Measurements from ENCODE around the gene ARHGAP6. TPM values are rescaled to one million over a fixed set of nuclear protein-coding genes. Genes with fewer than 3 reads are reported as not detected.

The ARHGAP6 gene
- total RNA-seq, 1 experiment from 2014 or later = 0.10 TPM

DNA sequence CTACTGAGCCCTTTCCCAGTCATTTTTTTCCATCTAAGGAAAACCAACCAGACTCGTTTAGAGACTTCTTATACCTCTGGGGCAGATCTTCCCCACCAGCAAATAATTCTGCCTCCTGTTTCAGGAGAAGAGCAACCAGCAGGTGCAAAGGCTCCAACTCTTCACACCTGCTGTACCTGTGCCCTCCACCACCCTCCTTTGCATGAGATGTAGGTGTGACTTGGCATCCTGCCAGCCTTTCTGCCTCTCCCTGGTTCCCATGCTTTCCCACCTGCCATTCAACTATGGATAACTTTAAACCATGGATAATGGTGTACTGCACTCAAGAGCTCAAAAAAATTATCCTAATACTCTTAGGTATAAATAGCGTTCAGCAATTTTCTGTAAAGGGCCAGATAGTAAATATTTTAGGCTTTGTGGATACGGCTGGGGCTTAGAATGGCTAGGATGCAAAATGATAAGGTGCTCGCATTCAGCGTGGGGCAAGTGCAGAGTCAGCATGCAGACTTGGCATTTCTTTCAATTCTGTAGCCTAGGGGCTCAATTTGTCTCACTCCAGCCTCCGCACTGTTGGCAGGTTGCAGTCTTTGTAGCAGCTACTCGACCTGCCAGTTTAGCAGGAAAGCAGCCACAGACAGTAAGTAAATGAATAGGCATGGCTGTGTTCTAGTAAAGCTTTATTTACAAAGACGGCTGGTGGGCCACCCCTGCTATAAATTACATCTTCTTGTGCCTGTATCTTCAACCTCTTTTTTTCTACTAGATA is 474.8 kb downstream of the ARHGAP6 start:
- ChIA-PET CTCF (no interaction called here), POLR2A (no interaction called here), RAD21 (ENCODE audit: low non-redundant PET in 1 of 2, low total read pairs in 2 of 2, uncharacterized antibody in 2 of 2, unreplicated experiment in 2 of 2) (no interaction called here)
- H3K27ac ChIP-seq (ENCODE audit: low read depth, low read length) = no peak overlapping the region
- H3K79me2 ChIP-seq (ENCODE audit: insufficient read depth, low read length) = no peaks in the 10 kb centered on the region
- H3K9me3 ChIP-seq (ENCODE audit: control insufficient read depth in 1 of 2, insufficient read depth in 1 of 2, low read depth in 1 of 2, low read length in 2 of 2) = no peaks in the 10 kb centered on the region
- H3K27me3 ChIP-seq (ENCODE audit: insufficient read depth, low read length) = no peaks in the 10 kb centered on the region
- H3K4me1 ChIP-seq (ENCODE audit: control insufficient read depth in 1 of 2, insufficient read depth in 2 of 2, low read length in 2 of 2) = no peaks in the 10 kb centered on the region
- DNase-seq (ENCODE audit: low read depth, low spot score) (no peak), ATAC-seq (no peak)
- no peak overlapping the region for H3K4me2 ChIP-seq (ENCODE audit: low read length)
- H3K36me3 ChIP-seq (ENCODE audit: control insufficient read depth in 1 of 2, insufficient read depth in 2 of 2, low read length in 2 of 2) = no peaks in the 10 kb centered on the region
- no peak overlapping the region for H3K4me3 ChIP-seq (replicated peaks in 1 of 2; ENCODE audit: low read depth in 1 of 2, low read length in 2 of 2)
- intact Hi-C loops (cut with micrococcal nuclease) = no loop called here
- H4K20me1 ChIP-seq (ENCODE audit: insufficient read depth) = no peaks in the 10 kb centered on the region
- no peak overlapping the region for H3K9ac ChIP-seq (ENCODE audit: low read length)
- no peak overlapping the region for H2AFZ ChIP-seq (ENCODE audit: low read depth, low read length, poor library complexity, severe bottlenecking)
- TF ChIP-seq, protein P1, sequence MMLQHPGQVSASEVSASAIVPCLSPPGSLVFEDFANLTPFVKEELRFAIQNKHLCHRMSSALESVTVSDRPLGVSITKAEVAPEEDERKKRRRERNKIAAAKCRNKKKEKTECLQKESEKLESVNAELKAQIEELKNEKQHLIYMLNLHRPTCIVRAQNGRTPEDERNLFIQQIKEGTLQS (IDR thresholded peaks at IDR 0.05) = no peak
- TF ChIP-seq TCF7L2 (IDR thresholded peaks at IDR 0.05; ENCODE audit: borderline replicate concordance, extremely low read depth, insufficient read depth, insufficient read length) = no peak
- TF ChIP-seq SP1 (IDR thresholded peaks at IDR 0.05; ENCODE audit: low read depth) = no peak
- TF ChIP-seq FOSL1 (IDR thresholded peaks at IDR 0.05; ENCODE audit: low read depth) = no peak
- TF ChIP-seq CEBPB (IDR thresholded peaks at IDR 0.05; ENCODE audit: low read depth) = no peak
- TF ChIP-seq ZNF274 (IDR thresholded peaks at IDR 0.05; ENCODE audit: low read depth, low read length) = no peak
- no peaks in the 10 kb centered on the region for H3K9me2 ChIP-seq (ENCODE audit: insufficient read depth)
- BruUV-seq (replicated peaks) = no TSS peak

DNA sequence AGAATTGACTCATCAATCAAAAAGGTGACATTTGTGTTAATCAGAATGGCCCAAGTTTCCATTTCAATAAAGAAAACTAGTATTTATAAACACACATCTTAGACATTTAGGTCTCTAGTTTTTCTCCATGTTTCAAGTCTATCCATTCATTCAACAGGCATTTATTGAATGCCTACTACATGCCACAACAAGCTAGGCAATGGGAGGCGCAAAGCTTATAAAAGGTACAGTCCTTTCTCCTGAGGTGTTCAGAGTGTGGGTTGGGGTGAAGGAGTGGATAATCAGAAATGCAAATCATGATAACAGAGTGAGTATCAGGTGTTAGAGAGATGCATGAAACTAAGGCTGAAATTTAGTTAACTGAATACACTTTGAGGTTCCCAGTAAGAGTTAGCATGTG is 476.6 kb downstream of the ARHGAP6 start:
- Histone ChIP-seq H3K4me2 (ENCODE audit: low read length) (no peak overlapping the region), H3K79me2 (ENCODE audit: insufficient read depth, low read length) (no peaks in the 10 kb centered on the region), H3K9me2 (ENCODE audit: insufficient read depth) (no peaks in the 10 kb centered on the region), H4K20me1 (ENCODE audit: insufficient read depth) (no peaks in the 10 kb centered on the region), H3K27ac (ENCODE audit: low read depth, low read length) (no peak overlapping the region), H3K4me1 (ENCODE audit: control insufficient read depth in 1 of 2, insufficient read depth in 2 of 2, low read length in 2 of 2) (no peaks in the 10 kb centered on the region), H3K9ac (ENCODE audit: low read length) (no peak overlapping the region), H2AFZ (ENCODE audit: low read depth, low read length, poor library complexity, severe bottlenecking) (no peak overlapping the region), H3K9me3 (ENCODE audit: control insufficient read depth in 1 of 2, insufficient read depth in 1 of 2, low read depth in 1 of 2, low read length in 2 of 2) (no peaks in the 10 kb centered on the region), H3K27me3 (ENCODE audit: insufficient read depth, low read length) (no peaks in the 10 kb centered on the region), H3K4me3 (replicated peaks in 1 of 2; ENCODE audit: low read depth in 1 of 2, low read length in 2 of 2) (no peak overlapping the region), H3K36me3 (ENCODE audit: control insufficient read depth in 1 of 2, insufficient read depth in 2 of 2, low read length in 2 of 2) (no peaks in the 10 kb centered on the region)
- ChIA-PET POLR2A (no interaction called here), RAD21 (ENCODE audit: low non-redundant PET in 1 of 2, low total read pairs in 2 of 2, uncharacterized antibody in 2 of 2, unreplicated experiment in 2 of 2) (no interaction called here), CTCF (no interaction called here)
- DNase-seq (ENCODE audit: low read depth, low spot score) (no peak), ATAC-seq (no peak)
- BruUV-seq (replicated peaks) = no TSS peak
- intact Hi-C loops (cut with micrococcal nuclease) = no loop called here
- TF ChIP-seq EZH2 (IDR thresholded peaks at IDR 0.05) (no peak), POLR2AphosphoS5 (IDR thresholded peaks at IDR 0.05; ENCODE audit: low read depth, low read length) (no peak), SIN3A (IDR thresholded peaks at IDR 0.05; ENCODE audit: low read depth) (no peak)
- TF ChIP-seq, protein P2, sequence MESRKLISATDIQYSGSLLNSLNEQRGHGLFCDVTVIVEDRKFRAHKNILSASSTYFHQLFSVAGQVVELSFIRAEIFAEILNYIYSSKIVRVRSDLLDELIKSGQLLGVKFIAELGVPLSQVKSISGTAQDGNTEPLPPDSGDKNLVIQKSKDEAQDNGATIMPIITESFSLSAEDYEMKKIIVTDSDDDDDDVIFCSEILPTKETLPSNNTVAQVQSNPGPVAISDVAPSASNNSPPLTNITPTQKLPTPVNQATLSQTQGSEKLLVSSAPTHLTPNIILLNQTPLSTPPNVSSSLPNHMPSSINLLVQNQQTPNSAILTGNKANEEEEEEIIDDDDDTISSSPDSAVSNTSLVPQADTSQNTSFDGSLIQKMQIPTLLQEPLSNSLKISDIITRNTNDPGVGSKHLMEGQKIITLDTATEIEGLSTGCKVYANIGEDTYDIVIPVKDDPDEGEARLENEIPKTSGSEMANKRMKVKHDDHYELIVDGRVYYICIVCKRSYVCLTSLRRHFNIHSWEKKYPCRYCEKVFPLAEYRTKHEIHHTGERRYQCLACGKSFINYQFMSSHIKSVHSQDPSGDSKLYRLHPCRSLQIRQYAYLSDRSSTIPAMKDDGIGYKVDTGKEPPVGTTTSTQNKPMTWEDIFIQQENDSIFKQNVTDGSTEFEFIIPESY (IDR thresholded peaks at IDR 0.05; ENCODE audit: extremely low read depth, insufficient replicate concordance, low read length) = no peak
- TF ChIP-seq, protein P3, sequence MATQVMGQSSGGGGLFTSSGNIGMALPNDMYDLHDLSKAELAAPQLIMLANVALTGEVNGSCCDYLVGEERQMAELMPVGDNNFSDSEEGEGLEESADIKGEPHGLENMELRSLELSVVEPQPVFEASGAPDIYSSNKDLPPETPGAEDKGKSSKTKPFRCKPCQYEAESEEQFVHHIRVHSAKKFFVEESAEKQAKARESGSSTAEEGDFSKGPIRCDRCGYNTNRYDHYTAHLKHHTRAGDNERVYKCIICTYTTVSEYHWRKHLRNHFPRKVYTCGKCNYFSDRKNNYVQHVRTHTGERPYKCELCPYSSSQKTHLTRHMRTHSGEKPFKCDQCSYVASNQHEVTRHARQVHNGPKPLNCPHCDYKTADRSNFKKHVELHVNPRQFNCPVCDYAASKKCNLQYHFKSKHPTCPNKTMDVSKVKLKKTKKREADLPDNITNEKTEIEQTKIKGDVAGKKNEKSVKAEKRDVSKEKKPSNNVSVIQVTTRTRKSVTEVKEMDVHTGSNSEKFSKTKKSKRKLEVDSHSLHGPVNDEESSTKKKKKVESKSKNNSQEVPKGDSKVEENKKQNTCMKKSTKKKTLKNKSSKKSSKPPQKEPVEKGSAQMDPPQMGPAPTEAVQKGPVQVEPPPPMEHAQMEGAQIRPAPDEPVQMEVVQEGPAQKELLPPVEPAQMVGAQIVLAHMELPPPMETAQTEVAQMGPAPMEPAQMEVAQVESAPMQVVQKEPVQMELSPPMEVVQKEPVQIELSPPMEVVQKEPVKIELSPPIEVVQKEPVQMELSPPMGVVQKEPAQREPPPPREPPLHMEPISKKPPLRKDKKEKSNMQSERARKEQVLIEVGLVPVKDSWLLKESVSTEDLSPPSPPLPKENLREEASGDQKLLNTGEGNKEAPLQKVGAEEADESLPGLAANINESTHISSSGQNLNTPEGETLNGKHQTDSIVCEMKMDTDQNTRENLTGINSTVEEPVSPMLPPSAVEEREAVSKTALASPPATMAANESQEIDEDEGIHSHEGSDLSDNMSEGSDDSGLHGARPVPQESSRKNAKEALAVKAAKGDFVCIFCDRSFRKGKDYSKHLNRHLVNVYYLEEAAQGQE (IDR thresholded peaks at IDR 0.05; ENCODE audit: low read depth) = no peak

All from HCT116 (cell line).